HG03439 (cell line): ENCODE results near the gene TATDN3.
"Not testable (repeated sequence)": the region's sequence is repeated elsewhere in the genome, so short reads cannot be mapped to it uniquely, and the experiment has no call there.

Source experiments
- ATAC-seq: cut with Tn5 transposase; IDR thresholded peaks from one replicate; pipeline ENCODE4 v1.9.1; 2021; ENCODE audit warnings: mild to moderate bottlenecking, moderate library complexity; ENCODE audit not compliant: unreplicated experiment

TATDN3 gene

DNA sequence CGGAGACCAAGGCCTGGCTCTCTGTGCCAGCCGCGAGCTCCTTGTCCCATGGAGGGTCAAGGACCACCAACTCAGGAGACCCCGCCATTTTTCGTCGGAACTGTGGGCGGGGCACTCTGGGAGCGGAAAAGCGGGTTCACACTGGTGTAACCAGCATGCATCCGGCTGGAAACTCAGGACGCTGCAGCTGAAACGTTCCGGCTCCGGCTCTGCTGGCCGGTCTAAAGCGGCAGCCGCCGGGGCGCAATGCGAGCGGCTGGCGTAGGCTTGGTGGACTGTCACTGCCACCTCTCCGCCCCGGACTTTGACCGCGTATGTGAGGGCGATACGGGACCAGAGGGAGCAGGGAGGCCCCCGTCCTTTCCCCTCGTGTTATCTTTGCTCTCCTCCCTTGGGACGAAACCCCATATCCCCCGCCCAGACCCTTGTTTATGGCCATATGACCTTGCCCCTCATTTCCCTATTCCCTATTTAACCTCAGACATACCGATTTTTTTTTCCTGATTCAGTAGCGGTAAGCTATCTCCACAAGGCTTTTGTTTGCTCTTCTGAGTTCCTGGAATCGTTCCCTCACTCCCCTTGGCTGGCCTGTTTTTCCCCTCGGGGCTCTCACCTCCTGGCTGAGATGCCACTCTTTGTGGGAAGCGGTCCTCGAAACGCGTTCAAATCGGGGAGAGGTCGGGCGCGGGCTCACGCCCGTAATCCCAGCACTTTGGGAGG, at the start of gene TATDN3, which contains the start of gene NSL1:
Gene TATDN3, plus strand, starts transcription at position 219 of the 720 bp plus-strand sequence. Its CDS starts 28 bp downstream, at position 247.
Gene NSL1, minus strand, starts transcription at position 102 of the 720 bp plus-strand sequence. Its CDS starts 14 bp downstream, at position 88.
- ATAC-seq = peak; percentile 72

DNA sequence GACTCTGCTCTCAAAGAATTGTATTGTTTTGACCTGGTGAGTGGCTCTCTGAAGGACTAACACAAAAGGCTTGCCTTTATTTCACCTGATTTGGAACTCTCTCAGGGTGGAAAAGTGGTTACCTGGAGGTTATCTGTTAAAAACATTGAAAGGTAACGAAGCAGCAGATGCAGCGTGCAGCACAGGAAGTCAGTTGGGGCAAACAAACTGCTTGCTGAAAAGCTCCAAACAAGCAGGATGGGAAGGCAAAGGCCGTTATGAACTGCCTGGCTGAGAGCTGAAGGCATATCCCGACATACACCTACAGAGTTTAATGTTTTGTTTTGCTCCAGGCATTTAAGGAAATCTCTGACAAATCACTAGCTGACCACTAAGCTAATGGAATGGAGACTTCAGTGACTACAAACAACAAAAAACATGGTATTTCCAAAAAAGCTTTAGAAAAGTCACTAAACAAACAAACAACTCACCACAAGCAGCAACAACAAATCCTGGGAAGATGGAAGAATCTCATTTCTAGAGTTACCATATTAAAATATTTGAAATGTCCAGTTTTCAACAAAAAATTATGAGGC, 47.7 kb upstream of the TATDN3 start:
- no peak for ATAC-seq

DNA sequence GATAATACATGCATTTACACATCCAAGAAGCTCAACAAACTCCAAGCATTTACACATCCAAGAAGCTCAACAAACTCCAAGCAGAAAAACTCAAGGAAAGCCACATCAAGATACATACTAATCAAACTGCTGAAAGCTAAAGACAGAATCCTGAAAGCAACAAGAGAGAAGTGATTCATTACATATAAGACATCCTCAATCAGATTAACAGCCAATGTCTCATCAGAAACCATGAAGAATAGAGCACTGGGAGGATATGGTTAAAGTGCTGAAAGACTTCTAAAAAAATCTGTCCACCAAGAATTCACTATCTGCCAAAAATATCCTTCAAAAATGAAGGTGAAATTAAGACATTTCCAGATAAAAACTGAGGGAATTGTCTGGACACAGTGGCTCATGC, 46.4 kb upstream of the TATDN3 start:
- no peak for ATAC-seq

- ATAC-seq = no peak
Observed at GRCh38 chr1:212746546-212746945, 45.1 kb upstream of the TATDN3 start.

GRCh38 chr1:212749821-212750535, 41.7 kb upstream of the TATDN3 start:
- no peak for ATAC-seq

- peak; percentile 38 for ATAC-seq
Observed at GRCh38 chr1:212752252-212752933, 39.3 kb upstream of the TATDN3 start.

- peak; percentile 37 for ATAC-seq
Observed at GRCh38 chr1:212752934-212753497, 38.7 kb upstream of the TATDN3 start.

DNA sequence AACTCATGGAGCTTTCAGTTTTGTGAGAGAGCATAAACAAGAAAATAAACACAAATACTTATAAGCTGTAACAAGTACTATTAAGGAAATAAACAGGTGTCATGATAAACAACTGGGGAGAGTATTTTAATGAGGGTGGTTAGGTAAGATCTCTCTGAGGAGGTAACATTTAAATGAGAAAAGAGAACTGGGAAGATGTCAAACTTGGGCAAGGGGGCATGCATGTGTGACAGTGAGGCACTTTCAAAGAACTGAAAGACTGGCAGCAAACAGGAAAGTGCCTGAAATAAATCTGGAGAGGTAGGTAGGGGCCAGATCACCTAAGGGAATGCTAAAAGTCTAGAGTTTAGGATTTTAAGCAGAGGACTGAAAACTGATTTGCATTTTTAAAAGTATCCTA, 37.9 kb upstream of the TATDN3 start:
- no peak for ATAC-seq

DNA sequence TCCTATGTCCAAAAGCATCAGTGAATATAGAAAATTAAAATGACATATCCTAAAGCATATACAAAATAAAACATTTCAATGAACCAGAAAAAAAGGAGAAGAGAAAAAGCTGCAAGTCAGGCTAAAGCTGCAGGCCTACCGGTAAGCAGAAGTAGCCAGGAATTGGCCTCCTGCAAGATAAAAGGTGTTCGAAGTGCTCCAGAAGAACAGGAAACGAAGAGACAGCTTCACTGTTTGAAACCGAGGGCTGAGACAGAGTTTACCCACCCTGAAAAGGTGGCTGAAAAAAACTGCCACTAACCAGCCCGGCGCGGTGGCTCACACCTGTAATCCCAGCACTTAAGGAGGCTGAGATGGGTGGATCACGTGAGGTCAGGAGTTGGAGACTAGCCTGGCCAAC, 37.5 kb upstream of the TATDN3 start:
- ATAC-seq = no peak

DNA sequence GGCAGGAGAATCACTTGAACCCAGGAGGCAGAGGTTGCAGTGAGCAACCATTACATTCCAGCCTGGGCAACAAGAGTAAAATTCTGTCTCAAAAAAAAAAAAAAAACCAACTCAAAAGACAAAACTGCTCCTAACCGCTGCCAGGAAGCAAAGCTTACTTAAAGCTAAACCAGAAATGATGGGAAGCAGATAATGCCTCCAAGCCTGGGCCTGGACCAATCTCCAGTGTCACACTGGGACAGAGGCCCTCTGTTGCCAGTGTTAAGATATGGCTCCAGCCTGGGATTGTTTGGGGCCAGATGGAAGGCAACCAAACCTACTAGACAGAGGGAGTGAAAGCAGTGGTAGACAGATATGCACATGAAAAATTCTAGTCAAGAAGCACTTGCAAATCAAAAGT, 37.0 kb upstream of the TATDN3 start:
- no peak for ATAC-seq

DNA sequence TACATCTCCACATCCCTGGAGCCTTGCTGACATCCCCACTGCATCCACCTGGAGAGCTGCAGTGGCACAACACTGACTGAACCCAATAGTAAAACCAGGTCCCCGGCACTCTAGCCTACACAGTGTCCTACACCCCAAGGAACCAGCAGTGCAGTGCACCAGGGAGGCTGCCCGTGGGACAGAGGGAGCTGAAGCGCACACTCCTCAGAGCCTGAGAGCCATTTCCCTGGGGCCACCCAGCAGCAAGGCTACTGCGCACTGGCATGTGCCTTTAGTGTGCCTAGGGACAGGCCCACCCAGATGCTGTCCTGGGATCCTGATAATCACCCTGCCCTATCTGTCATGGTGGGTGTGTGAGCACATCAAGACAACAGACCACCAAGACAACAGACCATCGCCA, 32.0 kb upstream of the TATDN3 start:
- ATAC-seq = no peak

GRCh38 chr1:212760126-212760823, 31.4 kb upstream of the TATDN3 start:
- no peak for ATAC-seq

DNA sequence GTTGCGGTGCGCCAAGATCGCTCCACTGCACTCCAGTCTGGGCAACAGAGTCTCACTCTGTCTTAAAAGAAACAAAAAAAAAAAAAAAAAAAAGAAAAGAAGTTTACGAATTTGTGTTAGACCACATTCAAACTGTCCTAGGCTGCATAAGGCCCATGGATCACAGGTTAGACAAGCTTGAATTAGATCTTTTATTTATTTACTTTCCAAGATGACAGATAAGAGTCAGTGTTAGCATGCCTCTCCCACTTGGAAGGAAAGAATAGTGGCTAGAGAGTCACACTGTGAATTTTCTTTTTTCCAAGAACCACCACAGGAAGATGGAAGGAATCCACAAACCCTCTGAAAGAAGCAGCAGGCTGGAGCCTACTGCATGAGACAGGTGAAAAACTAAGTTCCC, 29.5 kb upstream of the TATDN3 start:
- ATAC-seq = no peak

- no peak for ATAC-seq
Observed at GRCh38 chr1:212762839-212763238, 28.9 kb upstream of the TATDN3 start.

GRCh38 chr1:212764718-212765281, 26.9 kb upstream of the TATDN3 start:
- ATAC-seq = not testable (repeated sequence)

DNA sequence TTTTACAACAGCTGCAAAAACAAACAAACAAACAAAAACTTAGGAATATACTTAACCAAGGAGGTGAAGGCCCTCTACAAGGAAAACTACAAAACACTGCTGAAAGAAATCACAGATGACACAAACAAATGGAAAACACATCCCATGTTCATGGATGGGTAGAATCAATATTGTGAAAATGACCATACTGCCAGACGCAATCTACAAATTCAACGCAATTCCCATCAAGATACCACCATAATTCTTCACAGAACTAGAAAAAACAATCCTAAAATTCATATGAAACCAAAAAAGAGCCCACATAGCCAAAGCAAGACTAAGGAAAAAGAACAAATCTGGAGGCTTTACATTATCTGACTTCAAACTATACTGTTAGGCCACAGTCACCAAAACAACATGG, 24.9 kb upstream of the TATDN3 start:
- not testable (repeated sequence) for ATAC-seq

GRCh38 chr1:212769459-212770167, 22.1 kb upstream of the TATDN3 start:
- no peak for ATAC-seq

DNA sequence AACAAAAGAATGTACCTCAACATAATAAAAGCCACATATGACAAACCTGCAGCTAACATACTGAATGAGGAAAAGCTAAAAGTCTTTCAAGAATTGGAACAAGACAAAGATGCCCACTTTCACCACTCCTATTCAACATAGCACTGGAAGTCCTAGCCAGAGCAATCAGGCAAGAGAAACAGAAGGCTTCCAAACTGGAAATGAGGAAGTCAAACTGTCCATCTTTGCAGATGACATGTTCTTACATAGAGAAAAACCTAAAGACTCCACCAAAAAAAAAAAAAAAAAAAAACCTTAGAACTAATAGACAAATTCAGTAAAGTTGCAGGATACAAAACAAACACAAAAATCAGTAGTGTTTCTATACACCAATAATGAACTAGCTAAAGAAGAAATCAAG, 20.4 kb upstream of the TATDN3 start:
- no peak for ATAC-seq

- ATAC-seq = no peak
Observed at GRCh38 chr1:212773011-212773410, 18.7 kb upstream of the TATDN3 start.
